ENCODE measurements around the gene SLC22A12.

DNA sequence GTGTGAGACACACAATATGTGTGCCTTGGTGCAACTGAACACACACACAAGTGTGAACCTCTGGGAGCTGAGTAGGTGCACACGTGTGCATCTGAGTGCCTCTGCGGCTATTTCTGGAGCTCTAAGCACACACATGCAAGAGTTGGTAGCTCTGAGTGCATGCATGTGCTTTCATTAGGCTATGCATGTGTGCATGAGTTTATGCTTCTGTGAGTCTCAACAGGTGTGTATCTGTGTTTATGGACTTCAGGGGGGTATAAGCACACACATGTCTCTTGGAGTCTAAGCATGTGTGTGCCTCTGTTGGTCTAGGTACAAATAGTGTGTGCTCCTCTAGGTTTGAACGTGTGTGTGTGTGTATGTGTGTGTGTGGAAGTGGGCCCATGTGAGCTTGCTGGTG lies 25.8 kb downstream of the SLC22A12 start:
- TF ChIP-seq CTCF (IDR thresholded peaks at IDR 0.05; ENCODE audit: insufficient read depth, low read depth, low read length): no peak
- TF ChIP-seq EZH2 (IDR thresholded peaks at IDR 0.05; ENCODE audit: insufficient read depth, low read length): no peak
